ENCODE data around the gene ITPRIP.

Gene ITPRIP

DNA sequence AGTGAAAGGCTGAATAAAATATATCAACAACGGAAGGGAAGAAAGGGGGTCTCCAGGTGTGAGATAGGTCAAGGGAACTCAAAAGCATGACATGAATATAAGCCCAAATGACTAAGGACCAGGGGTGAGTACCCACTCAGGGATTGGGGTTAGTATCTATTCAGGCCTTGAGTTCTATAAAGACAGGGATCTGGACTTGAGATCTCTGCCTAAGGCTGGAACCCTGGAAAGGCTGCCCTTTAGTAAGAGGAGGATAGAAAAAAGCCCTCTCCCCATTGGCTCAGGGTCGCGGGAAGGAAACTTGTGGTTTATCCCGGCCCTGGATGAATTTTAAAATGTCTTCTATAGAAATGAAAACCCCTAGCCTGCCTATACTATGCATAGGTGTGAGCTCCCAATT is 2.4 kb upstream of the ITPRIP start:
- no peak for DNase-seq (ENCODE audit: low spot score)

DNA sequence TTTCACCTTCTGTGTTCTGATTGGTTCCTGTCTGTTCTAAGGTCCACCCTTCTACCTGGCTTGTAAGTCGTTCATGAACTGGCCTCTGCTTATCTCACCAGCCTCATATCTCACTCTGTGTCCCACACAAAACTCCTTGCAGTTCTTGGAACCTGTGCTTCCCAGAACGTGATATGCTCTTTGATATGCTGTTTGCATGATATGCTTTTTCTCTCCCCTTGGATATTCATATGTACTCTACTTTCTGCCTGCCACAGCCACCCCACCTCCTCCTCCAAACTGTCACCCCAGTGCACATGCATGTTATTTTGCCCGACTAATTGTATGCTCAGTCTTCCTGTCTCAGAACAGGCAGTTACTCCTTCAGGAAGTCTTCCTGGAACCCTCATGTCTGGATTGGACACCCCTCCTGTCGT is 1.9 kb upstream of the ITPRIP start:
- no peak for DNase-seq (ENCODE audit: low spot score)

- no peak for DNase-seq (ENCODE audit: low spot score)
These were observed 1.3 kb upstream of the ITPRIP start for GRCh38 chr10:104339469-104340110.

- no peak for DNase-seq (ENCODE audit: low spot score)
These were observed 712 bp downstream of the ITPRIP start for GRCh38 chr10:104337521-104337984.

- no peak for DNase-seq (ENCODE audit: low spot score)
These were observed 1.3 kb downstream of the ITPRIP start for GRCh38 chr10:104336821-104337467.

- peak; percentile 35 for DNase-seq (ENCODE audit: low spot score)
These were observed 3.2 kb downstream of the ITPRIP start for GRCh38 chr10:104334965-104335650.

DNA sequence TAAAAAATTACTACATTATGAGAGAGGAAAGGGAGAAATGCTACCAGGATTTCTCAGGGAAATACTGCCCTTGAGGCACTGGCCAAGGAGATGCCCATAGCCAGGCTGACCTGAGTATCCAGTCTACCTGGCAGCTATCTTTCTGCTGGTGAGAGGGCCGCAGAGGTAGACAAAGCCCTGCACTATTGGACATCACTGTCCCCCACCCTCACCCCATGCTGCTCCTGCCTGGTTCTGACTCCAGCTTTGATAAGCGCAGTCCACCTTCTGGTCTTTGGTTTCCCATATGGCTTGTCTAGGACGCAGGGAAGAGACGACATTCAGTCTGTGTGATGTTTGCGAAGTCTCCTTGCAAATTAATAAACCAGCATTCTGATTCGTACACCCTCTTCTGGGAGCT is 3.7 kb downstream of the ITPRIP start:
- DNase-seq (ENCODE audit: low spot score) = no peak

- DNase-seq (ENCODE audit: low spot score) = peak; percentile 41
These were observed 4.4 kb downstream of the ITPRIP start for GRCh38 chr10:104333728-104334373.

DNA sequence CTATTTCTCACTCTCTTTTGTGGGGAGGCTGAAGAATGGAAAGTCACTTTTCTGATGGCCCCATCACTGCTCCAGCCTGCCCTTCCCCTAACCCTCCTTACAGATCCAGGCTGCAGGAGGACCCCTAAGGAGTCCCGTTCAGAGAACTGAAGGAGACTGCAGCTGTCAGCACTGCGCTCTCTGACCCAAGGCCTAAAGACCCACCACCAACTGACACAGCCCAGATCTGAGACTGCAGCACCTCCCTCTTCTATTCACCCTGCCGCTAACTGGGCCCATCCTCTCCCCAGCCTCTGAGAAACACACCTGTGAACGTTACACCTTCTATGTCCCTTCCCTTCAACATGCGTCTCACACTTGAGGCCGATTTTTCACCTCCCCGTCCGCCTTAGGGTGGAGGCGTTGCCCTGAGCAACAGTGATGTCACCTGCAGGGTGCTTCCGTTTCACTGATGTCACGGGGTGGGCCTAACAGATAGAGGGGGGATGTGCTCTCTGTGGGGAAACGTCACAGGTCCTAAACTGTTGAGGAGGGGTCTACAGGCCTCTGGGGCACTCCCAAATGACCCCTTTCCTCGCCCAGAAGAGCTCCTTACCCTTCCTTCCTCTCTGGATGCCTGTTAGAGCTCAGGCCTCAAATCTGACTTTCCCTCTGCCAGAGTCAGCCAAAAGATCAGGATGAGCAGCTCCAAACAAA is 5.1 kb downstream of the ITPRIP start:
- DNase-seq (ENCODE audit: low spot score) = peak; percentile 46

GRCh38 chr10:104332243-104333031 is 5.8 kb downstream of the ITPRIP start:
- DNase-seq (ENCODE audit: low spot score) = peak; percentile 17

DNA sequence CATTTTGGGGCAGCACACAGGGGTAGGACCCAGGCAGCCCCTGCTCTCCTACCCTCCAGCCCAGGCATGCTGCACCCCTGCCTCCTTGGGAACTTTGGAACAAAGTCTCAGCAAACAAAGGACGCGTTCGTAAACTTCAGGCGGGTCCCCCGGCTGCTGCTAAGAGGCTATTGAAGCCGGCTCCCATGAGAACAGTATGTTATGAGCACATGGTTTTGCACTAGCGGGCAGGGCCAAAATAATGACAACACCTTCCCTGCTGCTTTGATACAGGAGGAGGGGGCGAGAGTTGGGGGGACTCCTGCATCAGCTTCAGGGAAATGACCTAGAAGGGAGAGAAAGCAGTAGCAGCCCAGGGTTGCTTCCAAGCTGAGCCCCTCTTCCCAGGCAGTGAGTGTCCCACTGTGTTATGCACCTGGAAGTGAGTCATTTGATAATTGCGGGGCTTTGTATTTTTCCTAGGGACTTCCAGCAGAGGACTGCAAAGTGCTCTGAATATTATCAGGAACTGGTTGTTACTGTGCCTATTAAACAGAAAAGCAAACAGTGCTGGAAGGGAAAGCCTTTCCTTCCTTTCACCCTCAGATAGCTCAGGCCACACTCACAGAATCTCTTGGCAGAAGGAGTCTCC is 6.9 kb downstream of the ITPRIP start:
- DNase-seq (ENCODE audit: low spot score) = no peak

- no peak for DNase-seq (ENCODE audit: low spot score)
These were observed 7.8 kb downstream of the ITPRIP start for GRCh38 chr10:104330168-104331110.

DNA sequence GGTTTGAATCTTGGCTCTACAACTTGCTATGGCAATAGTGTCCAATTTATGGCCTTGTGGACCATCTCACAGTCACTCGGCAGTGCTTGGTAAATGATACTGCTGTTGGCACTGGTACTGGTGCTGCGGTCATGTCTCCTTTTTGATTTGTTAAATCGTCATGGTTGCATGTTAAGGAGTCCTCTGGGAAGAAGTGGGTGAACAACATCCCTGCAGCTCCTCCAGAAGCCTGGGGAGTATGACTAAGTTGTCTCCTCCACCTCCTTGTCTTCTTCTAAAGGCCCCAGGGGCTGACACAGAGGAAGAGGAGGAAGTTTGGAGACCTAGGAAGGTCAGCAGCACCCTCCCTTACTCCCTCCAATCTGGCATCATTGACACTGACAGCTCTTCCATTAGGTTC is 8.5 kb downstream of the ITPRIP start:
- DNase-seq (ENCODE audit: low spot score) = no peak

- DNase-seq (ENCODE audit: low spot score) = no peak
These were observed 9.2 kb downstream of the ITPRIP start for GRCh38 chr10:104328896-104329710.

DNA sequence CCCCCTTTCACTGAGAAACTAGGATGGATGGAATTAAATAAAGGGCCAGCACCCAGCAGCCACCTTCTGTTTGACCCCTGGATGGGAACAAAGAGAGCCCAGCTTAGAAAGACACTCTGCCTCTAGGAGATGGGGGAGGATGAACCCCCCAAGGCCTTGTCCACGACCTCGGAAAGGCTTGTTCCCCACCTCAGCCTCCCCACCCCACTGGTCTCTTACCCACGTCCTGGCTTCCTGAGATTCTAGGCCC is 9.7 kb downstream of the ITPRIP start:
- DNase-seq (ENCODE audit: low spot score) = peak; percentile 81

DNA sequence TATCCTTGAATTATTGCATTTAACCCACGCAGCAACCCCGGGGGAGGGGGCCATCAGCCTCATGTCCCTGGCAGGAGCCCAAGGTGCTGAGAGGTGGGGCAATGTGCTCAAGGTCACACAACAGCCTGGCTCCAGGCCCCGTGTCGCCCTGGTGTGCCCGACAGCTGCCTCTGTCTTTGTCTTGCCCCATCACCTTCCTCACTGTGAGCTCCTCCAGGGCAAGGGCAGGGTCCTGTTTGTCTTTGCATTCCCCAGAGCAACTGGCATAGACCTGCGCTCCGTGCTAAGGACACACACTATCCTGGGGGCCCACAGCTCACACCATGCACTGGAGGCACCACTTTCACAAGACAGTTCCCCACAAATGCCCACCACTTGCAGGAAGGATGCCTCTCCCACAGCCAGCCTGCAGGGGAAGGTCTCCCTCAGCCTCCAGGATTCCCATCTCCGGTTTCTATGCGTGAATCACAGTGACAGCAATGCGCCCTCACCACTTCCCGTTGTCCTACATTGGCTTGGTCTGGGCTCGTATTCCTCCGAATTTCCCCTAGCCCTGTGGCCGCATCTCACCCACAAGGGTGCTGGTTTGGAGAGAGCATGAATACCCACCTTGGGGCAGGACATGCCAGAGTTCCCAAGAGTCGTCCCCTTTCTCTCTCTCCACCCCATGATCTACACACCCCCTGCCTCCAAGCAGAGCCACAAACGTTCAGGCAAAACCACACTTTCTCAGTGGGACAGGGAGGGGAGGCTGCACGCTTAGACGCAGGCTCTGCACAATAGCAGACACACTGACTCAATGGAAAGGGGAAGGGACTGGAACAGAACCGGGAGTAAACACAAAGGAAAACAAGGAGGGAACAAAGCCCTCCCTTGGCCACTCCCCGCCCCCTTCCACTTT is 10.3 kb downstream of the ITPRIP start:
- DNase-seq (ENCODE audit: low spot score) = peak; percentile 80

- DNase-seq (ENCODE audit: low spot score) = no peak
These were observed 11.2 kb downstream of the ITPRIP start for GRCh38 chr10:104326991-104327610.

Measured in ecto neural progenitor cell (in vitro differentiated cells).